Osteocyte (in vitro differentiated cells): ENCODE measurements around the gene GALNT9. TPM values are rescaled to one million over a fixed set of nuclear protein-coding genes. Genes with fewer than 3 reads are reported as not detected.

ENCODE experiments used
- DNase-seq: peaks from one replicate; pipeline ENCODE4 v3.0.0; 2021; ENCODE audit warnings: mixed read lengths; ENCODE audit not compliant: unreplicated experiment; ENCODE audit errors: extremely low spot score
- H3K27ac Mint-ChIP-seq: one replicate; pipeline ENCODE4 v1.8.0; 2021; ENCODE audit warnings: mild to moderate bottlenecking, mixed read lengths; ENCODE audit not compliant: unreplicated experiment
- H3K27me3 Mint-ChIP-seq: one replicate; pipeline ENCODE4 v1.8.0; 2021; ENCODE audit warnings: mixed read lengths; ENCODE audit not compliant: unreplicated experiment
- H3K36me3 Mint-ChIP-seq: one replicate; pipeline ENCODE4 v1.8.0; 2021; ENCODE audit warnings: mixed read lengths; ENCODE audit not compliant: unreplicated experiment
- H3K4me1 Mint-ChIP-seq: one replicate; pipeline ENCODE4 v1.8.0; 2021; ENCODE audit warnings: mixed read lengths; ENCODE audit not compliant: unreplicated experiment
- H3K4me3 Mint-ChIP-seq: one replicate; pipeline ENCODE4 v1.8.0; 2021; ENCODE audit warnings: mild to moderate bottlenecking, moderate library complexity, mixed read lengths; ENCODE audit not compliant: unreplicated experiment
- H3K9me3 Mint-ChIP-seq: one replicate; pipeline ENCODE4 v1.8.0; 2021; ENCODE audit warnings: mixed read lengths; ENCODE audit not compliant: unreplicated experiment
- CTCF ChIP-seq: fragments of 200-600 bp; sonication (generic); IDR thresholded peaks from 2 replicates; pipeline ENCODE4 v1.5.0; 2021; ENCODE audit warnings: antibody characterized with exemption, mild to moderate bottlenecking, moderate library complexity
- total RNA-seq: library from RNA; stranded (reverse); gene quantifications from 2 replicates; pipeline ENCODE4 v1.2.1, GENCODE V29; 2021

GALNT9 gene
- total RNA-seq, 1 donor from 2014 or later, result not detected

GRCh38 chr12:132204063-132204792 is 125.2 kb downstream of the GALNT9 start:
- H3K4me1 Mint-ChIP-seq, result no peaks in the 10 kb centered on the region
- no peak overlapping the region for H3K4me3 Mint-ChIP-seq
- no peak for TF ChIP-seq CTCF
- H3K9me3 Mint-ChIP-seq, result no peaks in the 10 kb centered on the region
- peaks cover 8% of the 10 kb centered on the region for H3K27me3 Mint-ChIP-seq
- no peaks in the 10 kb centered on the region for H3K36me3 Mint-ChIP-seq
- no peak for DNase-seq
- no peak overlapping the region for H3K27ac Mint-ChIP-seq

- Mint-ChIP-seq H3K27me3 (peaks cover 8% of the 10 kb centered on the region), H3K4me1 (no peaks in the 10 kb centered on the region), H3K36me3 (no peaks in the 10 kb centered on the region), H3K4me3 (no peak overlapping the region), H3K27ac (no peak overlapping the region), H3K9me3 (no peaks in the 10 kb centered on the region)
- no peak for TF ChIP-seq CTCF
- DNase-seq, result no peak
Measured at GRCh38 chr12:132202929-132203721, 126.3 kb downstream of the GALNT9 start.

DNA sequence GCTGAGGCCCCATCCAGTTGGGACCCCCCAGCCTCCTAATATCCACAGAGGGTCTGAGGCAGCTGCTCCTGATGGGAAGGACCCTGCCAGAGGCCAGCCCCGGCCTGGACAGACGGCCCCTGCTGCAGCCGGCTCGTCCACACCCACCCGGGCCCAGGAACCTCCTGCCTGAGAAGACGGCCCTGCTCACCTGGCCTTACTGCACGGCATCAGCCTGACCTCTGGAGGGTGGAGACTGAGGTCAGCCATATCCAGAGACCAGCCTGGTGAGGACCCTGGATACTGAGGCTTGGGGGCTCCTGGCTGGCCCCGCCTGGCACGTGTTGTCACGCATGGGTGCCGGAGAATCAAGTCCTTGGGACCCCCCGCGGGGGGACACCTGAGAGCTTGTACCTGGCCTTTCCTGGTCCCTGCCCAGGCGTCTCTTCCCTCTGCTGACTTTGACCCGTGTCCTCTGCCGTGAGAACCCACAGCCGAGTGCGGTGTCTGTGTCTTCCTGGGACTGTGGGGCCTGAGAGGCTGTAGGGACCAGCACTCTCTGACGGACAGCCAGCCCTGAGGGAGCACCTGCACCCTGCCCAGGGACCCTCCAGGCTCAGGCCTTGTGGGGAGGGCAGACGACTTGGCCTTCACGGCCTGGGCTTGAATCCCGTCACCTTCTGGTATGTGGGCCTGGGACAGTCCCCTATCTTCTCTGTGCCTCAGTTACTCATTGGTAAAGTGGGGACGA is 127.8 kb downstream of the GALNT9 start:
- Mint-ChIP-seq H3K9me3 (no peaks in the 10 kb centered on the region), H3K36me3 (no peaks in the 10 kb centered on the region), H3K4me1 (no peaks in the 10 kb centered on the region), H3K27ac (no peak overlapping the region), H3K27me3 (peaks cover 8% of the 10 kb centered on the region), H3K4me3 (no peak overlapping the region)
- TF ChIP-seq CTCF, result no peak
- DNase-seq, result no peak

- no peak for TF ChIP-seq CTCF
- no peak overlapping the region for H3K4me3 Mint-ChIP-seq
- DNase-seq, result no peak
- H3K27ac Mint-ChIP-seq, result no peak overlapping the region
- H3K9me3 Mint-ChIP-seq, result no peaks in the 10 kb centered on the region
- no peaks in the 10 kb centered on the region for H3K36me3 Mint-ChIP-seq
- H3K27me3 Mint-ChIP-seq, result peaks cover 12% of the 10 kb centered on the region
- no peaks in the 10 kb centered on the region for H3K4me1 Mint-ChIP-seq
Measured at GRCh38 chr12:132200800-132201199, 128.6 kb downstream of the GALNT9 start.
